Activated CD4-positive, alpha-beta T cell treated with anti-CD3 and anti-CD28 coated beads, Interleukin-2, amount 50 U/mL, for 1 hour (primary cell): ENCODE data around the gene OSR1.
"Not testable (repeated sequence)": the region's sequence is repeated elsewhere in the genome, so short reads cannot be mapped to it uniquely, and the experiment has no call there.

Source experiments
- DNase-seq: peaks from one replicate; pipeline ENCODE4 v3.0.0-alpha.2; 2020

The OSR1 gene

GRCh38 chr2:19358242-19359020, at the start of gene OSR1:
Gene OSR1 (minus strand): TSS chr2:19358623. CDS start chr2:19353805, 4,818 bp downstream.
- DNase-seq, result peak; percentile 21

DNA sequence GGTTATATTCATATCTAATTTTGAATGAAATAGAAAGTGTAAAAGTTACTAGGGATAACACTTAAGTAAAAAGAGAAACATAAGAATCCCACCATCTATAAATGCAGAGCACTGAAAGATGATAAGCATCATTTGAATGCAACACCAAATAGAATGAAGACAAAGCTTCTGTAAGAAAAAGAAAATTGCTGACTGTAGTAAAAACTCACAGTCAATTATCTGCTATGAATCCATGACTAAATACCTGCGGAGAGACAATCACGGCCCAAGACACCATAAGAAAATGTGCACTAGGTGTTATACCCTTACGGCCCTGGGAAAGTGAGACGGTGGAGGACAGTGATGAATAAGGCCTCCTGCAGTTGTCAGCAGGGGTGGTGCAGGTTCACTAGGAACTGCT, 45.4 kb upstream of the OSR1 start:
- no peak for DNase-seq

DNA sequence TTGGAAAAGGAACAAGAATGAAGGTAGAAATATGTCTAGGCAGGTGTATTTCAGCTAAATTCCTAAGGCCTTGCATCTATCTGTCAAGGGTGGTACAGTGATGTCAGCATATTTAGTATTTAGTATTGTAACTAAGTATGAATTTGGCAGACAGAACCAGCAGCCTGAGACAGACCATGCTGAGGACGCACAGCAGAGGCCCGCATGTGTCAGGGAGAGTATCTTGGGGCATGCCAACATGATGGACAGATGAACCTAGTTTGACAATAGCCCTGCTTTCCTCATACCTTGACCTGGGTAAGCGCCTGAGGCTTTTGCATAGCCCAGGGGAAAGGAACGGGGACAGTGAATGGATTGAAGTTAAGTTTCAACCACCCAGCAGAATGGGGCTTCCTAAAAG, 33.8 kb upstream of the OSR1 start:
- no peak for DNase-seq

DNA sequence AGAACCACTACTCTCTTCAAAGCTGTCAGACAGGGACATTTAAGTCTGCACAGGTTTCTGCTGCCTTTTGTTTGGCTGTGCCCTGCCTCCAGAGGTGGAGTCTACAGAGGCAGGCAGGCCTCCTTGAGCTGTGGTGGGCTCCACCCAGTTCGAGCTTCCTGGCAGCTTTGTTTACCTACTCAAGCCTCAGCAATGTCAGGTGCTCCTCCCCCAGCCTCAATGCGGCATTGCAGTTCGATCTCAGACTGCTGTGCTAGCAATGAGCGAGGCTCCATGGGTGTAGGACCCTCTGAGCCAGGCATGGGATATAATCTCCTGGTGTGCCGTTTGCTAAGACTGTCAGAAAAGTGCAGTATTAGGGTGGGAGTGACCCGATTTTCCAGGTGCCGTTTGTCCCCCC, 31.0 kb upstream of the OSR1 start:
- not testable (repeated sequence) for DNase-seq

DNA sequence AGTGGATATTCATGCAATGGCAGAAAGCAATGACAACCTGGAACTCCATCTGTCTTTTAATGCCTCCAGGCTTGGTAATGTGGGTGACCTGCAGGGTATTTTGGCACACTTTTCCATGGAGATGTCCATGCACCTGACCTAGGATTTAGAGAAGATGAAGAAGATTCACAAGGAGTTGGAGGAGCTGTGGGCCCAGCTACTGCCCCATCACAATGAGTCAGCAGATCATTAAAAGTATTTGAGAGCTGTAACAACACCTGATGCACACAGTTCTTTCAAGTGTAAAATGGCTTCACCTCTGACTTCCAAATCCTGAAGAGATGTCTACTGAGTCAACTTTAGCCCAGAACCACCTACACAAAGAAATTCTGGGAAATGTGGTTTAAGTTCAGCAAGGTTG, 22.1 kb upstream of the OSR1 start:
- no peak for DNase-seq

DNA sequence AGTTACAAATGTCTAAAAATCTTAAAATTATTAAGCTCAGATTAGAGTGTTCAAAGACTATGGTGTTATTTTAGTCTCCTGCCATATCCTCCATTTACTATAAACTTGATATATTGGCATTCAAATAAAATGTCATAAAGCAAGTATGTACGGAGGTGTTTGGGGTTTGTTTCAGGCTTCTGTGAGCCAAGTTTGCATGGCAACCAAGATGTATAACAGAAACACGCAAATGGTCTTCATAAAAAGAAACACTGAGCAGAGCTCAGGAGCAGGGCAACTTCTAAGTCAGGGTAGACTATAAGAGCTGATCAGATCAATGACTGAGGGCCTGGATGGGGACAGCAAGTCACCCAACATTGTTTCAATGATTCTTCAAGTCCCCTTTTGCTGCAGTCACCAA, 20.5 kb upstream of the OSR1 start:
- no peak for DNase-seq

DNA sequence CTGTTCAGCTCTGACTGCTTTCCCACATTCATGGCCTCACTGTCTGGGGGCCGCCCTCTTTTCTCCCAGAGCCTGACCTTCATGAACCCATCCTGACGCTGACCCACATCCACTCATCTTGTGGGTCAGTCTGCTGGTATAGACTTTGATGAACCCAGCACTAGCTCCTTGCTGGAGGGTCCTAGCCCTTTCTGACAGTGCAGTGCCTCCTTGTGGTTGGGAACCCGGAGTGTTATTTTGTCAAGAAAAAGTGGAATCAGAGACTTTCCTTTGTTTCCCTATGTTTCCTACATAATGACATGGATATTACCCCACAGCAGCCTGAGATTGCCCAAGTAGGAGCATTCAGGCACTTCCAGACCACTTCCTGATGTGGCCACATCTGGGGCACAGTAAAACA, 19.3 kb upstream of the OSR1 start:
- no peak for DNase-seq

DNA sequence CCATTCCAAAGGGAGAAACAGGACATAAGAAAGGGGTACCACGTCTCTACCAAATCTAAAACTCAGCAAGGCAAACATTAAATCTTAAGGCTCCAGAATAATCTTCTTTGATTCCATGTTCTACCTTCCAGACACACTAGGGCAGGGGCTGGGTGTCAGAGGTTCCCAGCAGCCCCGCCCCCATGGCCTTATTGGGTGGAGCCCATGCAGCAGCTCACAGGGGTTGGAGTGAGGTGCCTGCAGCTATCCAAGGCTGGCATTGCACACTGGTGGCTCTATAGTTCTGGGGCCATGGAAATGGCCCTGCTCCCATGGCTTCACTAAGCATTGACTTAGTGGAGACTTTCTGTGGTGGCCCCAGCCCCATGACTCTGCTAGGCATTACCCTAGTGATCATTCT, 14.9 kb upstream of the OSR1 start:
- no peak for DNase-seq

GRCh38 chr2:19371996-19372582, 13.7 kb upstream of the OSR1 start:
- no peak for DNase-seq

DNA sequence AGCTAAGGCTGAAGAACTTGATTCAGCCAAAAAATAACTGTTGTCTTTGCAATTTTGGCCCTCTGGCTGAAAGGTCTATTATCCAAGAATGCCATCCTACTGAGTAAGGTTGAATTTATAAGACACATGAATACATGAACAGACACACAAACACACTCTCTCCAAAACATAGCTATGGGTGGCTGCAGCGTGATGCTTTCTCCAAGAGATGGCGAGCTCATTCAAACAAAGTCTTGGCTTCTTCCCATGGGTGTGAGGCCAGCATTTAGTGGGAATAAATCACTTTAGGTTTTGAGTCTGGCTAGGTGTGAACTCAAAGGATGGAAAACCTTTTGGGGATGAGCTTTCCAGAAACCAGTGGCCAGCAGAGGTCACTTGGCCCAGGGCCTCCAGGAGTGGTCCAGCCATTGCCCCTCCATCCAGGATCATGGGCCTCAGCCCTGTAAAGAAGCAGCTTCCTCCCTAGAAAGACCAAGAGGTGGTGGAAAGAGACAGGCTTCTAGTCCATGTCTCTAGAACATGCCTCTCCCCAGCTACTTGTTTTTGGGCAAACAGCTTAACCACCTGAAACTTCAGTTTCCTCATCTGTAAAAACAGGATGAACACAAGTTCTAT, 11.0 kb upstream of the OSR1 start:
- DNase-seq, result no peak

DNA sequence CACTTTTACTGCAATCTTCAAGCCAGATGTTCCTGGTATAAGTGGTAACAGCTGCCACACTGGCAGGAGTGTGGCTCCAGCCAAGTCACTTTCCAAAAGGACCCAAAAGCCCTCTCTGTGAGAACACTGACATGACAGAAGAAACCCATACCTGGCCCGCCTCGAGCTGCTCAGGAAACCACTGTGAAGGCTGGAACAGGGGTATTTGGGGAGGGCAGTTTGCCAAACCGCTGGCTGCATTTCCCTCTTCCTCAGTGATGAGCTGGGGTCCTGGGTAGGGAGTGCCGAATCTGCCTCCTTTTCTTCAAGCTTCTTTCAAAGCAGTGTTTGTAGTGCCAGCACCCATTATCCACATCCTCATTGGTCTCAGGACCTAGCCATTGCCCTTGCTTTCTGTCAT, 10.3 kb upstream of the OSR1 start:
- no peak for DNase-seq

DNA sequence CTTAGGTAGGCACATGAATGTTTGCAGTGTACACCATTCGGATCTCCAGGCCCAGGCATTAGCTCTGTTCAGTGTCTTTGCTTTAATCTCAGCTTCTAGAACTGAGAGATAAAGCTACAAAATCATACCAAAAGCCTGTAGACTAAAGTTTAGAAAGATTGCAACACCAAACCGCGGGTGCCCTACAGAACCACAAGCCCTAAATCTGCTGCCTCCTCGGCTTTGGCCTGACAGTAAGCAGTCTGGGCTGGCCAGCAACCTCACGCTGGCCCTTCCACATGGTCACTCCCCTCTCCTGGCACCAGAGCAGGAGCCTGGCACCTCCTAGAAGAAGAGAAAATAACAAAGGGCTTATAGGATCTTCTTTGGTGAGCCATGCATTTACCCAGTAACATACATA, 8.9 kb upstream of the OSR1 start:
- no peak for DNase-seq

DNA sequence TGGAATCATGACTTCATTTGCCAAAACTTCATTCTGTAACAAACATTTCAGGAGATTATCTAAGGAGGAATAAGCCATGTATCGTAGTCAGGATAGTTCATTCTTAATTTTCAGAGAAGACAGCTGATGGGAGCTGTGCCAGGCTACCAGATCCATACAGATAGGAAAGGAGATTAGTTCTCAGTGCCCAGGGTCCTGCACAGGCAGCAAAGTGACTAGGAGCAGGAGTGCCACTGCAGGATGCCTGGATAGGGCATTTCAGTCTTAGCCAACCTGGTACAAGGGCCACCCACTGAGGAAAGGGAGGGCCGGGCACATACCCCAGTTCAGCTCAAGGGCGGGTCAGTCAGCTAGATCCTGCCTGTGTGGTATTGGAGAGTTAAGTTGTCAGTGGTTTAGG, 6.7 kb upstream of the OSR1 start:
- DNase-seq, result no peak

DNA sequence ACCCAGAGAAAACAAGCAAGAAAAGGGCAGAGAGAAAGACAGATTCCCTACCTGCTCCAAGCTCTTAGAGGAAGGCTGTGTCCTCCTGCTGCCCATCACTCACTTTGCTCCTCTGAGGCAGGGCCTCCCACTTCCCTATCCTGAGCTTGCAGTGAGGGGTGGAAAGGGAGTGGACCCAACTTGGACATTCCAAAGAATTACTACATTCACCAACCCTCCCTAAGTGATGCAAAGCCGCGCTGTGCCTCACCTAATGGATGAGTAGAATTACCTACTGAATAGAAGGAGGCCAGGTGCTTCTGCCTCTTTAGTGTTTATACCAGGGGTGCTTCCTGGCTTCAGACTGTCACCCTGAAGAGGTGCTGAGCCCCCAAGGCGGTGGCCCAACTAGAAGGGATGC, 5.6 kb upstream of the OSR1 start:
- no peak for DNase-seq

DNA sequence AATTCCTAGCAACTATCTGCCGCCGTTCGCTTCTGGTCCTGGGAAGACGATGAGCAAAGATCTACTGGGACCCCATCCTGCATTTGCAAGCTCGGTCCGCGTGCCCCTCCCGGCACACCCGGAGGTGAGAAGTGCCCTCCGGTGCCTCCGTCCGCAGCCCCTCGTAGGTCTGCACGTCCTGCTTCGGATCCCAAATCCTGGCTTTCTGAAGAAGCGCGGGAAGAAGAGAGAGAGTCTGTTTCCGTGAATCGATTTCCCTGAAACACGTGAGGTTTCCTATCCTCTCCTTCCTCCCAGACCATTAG, 5.0 kb upstream of the OSR1 start:
- DNase-seq, result no peak

DNA sequence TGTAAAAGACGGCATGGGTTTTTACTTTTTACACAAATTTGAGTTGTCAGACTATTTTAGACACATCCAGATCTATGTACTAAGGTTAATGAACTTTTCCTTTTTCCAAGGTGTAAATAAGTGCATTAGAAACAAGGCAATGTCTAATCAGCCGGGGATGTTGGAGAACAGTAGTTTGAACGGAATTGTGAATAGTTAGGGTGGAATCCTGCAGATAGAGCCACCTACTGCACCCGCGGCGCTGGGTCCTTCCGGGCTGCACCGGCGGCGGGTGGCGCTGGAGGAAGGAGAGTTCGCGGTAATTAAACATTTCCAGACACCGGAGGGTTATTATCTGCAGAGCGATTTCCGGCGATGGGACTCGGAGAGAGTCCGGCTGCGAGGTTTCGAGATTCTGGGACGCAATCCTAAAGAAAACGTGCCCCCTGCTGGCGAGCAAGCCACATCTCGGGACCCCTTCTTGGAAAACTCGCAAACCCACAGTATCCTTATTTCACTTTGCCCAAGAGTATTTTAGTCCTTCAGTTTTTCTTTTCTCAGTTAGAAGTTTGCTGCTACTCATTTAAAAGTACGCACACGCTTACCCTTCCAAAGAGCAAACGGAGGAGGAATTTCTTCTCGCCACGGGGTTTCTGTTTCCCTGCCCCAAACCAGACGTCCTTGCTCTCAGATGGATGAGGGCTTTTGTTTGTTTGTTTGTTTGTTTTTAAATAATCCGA, 4.5 kb upstream of the OSR1 start:
- peak; percentile 37 for DNase-seq

DNA sequence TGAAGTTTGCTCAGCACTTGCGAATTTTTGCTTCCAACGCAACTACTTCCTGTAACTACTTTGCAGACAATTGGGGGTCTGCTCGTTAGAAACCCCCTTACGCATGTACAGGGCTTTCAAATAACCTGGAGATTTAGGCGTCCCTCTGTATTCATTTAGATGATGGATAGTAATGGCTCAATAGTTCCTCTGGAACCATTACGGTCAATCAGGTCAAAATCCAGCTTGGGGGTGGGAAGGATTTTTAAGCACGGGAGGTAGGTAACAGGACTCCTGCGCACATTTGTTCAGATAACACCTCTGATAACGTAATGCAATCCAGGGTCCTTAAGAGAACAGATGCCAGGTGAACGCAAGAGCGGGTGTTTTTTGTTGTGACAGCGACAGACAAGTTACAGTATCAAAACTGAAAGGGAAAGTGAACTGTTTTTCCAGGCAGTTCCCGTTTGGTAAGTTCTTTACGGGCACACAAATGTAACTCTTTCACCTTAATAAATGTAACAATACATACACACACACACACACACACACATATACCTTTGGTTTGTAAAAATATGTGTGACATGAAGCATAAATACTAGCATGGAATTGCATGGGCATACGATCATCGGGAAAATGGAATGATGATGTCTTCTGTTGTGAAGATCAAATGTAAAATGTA, 3.8 kb upstream of the OSR1 start:
- peak; percentile 9 for DNase-seq

GRCh38 chr2:19361325-19361990, 3.0 kb upstream of the OSR1 start:
- peak; percentile 7 for DNase-seq

DNA sequence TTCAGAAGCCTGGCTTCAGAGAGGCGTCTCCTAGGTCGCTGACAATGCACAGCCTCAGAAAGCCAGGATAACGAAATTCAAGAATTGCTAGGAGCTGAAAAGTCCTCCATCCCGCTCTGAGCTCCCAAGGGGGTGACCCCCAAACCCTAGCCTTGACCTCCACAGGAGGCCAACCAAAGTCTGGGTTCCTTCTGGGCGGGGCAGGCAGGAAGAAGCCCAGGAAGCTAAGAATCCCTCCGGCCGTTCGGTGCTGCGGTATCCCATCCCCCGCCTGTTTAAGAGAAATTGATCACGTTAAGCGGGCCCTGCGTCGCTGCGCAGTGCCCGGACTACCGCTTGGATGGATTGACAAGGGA, 2.5 kb upstream of the OSR1 start:
- no peak for DNase-seq

DNA sequence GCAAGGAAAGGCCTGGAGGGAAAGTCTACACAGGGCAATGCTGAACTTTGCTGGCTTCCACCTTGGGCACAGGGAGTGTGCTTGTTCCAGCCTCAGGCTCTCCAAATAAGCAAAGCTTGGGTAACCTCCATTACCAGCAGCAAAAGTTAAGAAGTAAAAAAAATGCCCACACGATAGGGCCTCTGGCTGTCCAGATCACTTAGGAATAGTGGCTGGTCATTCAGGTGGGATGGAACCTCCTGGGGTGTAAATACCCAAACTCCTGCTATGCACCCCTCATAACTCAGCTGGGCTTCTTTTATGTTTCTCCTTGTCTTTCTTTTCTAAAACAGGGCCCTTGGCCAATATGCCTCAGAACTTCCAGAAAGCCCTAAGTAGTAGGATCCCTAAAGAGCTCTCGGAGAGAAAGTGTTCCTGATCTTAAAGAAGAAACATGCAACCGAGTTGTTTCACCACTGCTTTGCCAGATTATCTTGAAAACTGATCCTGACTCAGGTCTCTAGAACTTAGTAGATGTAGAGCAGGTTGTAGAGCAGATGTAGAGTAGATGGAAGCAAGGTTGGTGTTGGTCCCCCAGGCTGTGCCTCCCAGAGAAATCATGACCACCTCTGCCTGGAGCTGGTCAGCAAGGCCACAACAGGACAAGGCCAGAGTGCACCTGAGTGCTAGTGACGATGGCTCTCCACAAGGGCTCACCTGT, 2.0 kb upstream of the OSR1 start:
- no peak for DNase-seq

GRCh38 chr2:19359456-19359855, 1.0 kb upstream of the OSR1 start:
- DNase-seq, result no peak

DNA sequence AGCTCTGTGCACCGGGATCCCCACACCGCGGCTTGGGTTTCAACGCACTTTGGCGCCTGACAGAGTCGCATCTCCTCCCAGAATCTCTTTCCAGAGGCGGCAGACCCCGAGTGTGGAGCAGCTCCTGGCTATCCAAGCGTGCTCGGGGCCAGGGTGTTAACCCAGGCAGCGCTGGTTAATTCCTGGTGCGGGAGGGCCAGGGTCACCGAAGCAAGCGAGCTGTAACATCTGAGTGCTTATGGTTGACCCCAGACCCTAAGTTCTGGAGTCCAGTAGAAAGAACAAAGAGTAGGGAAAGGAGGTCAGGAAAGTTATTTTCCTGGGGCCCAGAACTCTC, 566 bp upstream of the OSR1 start:
- no peak for DNase-seq
